ENCODE data around the gene SND1. TPM values are rescaled to one million over a fixed set of nuclear protein-coding genes. Genes with fewer than 3 reads are reported as not detected.

Gene SND1
- total RNA-seq, 1 donor from 2014 or later = 85.9 TPM

- intact Hi-C loops (cut with DNase I) = no loop called here
- no peaks in the 10 kb centered on the region for H3K27me3 ChIP-seq
Measured at GRCh38 chr7:127625331-127625730, 26.7 kb upstream of the SND1 start.

GRCh38 chr7:127628445-127628844 is 23.5 kb upstream of the SND1 start:
- intact Hi-C loops (cut with DNase I) = no loop called here
- DNase-seq (ENCODE audit: extremely low spot score in 2 of 2) = no peak
- no peaks in the 10 kb centered on the region for H3K9me3 ChIP-seq
- H3K4me3 ChIP-seq = no peak overlapping the region
- H3K36me3 ChIP-seq = no peaks in the 10 kb centered on the region
- no peak for TF ChIP-seq CTCF (IDR thresholded peaks at IDR 0.05)
- no peak for TF ChIP-seq POLR2A (IDR thresholded peaks at IDR 0.05)
- TF ChIP-seq POLR2AphosphoS5 (IDR thresholded peaks at IDR 0.05; ENCODE audit: insufficient read depth in 1 of 2, low read depth in 1 of 2) = no peak
- no peaks in the 10 kb centered on the region for H3K27me3 ChIP-seq
- no peaks in the 10 kb centered on the region for H3K4me1 ChIP-seq
- no peak overlapping the region for H3K27ac ChIP-seq

More at GRCh38 chr7:127625331-127625730, 26.7 kb upstream of the SND1 start:
- Histone ChIP-seq H3K4me1 (no peaks in the 10 kb centered on the region), H3K36me3 (no peaks in the 10 kb centered on the region), H3K9me3 (no peaks in the 10 kb centered on the region), H3K27ac (no peak overlapping the region), H3K4me3 (no peak overlapping the region)
- no peak for DNase-seq (ENCODE audit: extremely low spot score in 2 of 2)
- TF ChIP-seq POLR2AphosphoS5 (IDR thresholded peaks at IDR 0.05; ENCODE audit: insufficient read depth in 1 of 2, low read depth in 1 of 2) = no peak
- no peak for TF ChIP-seq POLR2A (IDR thresholded peaks at IDR 0.05)
- no peak for TF ChIP-seq CTCF (IDR thresholded peaks at IDR 0.05)

GRCh38 chr7:127629268-127629854 is 22.6 kb upstream of the SND1 start:
- H3K27me3 ChIP-seq = no peaks in the 10 kb centered on the region
- no peak overlapping the region for H3K4me3 ChIP-seq
- H3K4me1 ChIP-seq = no peaks in the 10 kb centered on the region
- no peak for TF ChIP-seq CTCF (IDR thresholded peaks at IDR 0.05)
- no peak for TF ChIP-seq POLR2A (IDR thresholded peaks at IDR 0.05)
- TF ChIP-seq POLR2AphosphoS5 (IDR thresholded peaks at IDR 0.05; ENCODE audit: insufficient read depth in 1 of 2, low read depth in 1 of 2) = no peak
- H3K27ac ChIP-seq = no peak overlapping the region
- intact Hi-C loops (cut with DNase I) = no loop called here
- DNase-seq (ENCODE audit: extremely low spot score in 2 of 2) = no peak
- H3K9me3 ChIP-seq = no peaks in the 10 kb centered on the region
- H3K36me3 ChIP-seq = no peaks in the 10 kb centered on the region

GRCh38 chr7:127632276-127632910 is 19.6 kb upstream of the SND1 start:
- Histone ChIP-seq H3K4me3 (no peak overlapping the region), H3K36me3 (no peaks in the 10 kb centered on the region), H3K27ac (no peak overlapping the region), H3K9me3 (no peaks in the 10 kb centered on the region), H3K4me1 (no peaks in the 10 kb centered on the region), H3K27me3 (no peaks in the 10 kb centered on the region)
- no peak for DNase-seq (ENCODE audit: extremely low spot score in 2 of 2)
- TF ChIP-seq POLR2AphosphoS5 (IDR thresholded peaks at IDR 0.05; ENCODE audit: insufficient read depth in 1 of 2, low read depth in 1 of 2) (no peak), CTCF (IDR thresholded peaks at IDR 0.05) (no peak), POLR2A (IDR thresholded peaks at IDR 0.05) (no peak)
- intact Hi-C loops (cut with DNase I) = no loop called here

- no peak for TF ChIP-seq POLR2AphosphoS5 (IDR thresholded peaks at IDR 0.05; ENCODE audit: insufficient read depth in 1 of 2, low read depth in 1 of 2)
- TF ChIP-seq CTCF (IDR thresholded peaks at IDR 0.05) = no peak
- no peak for TF ChIP-seq POLR2A (IDR thresholded peaks at IDR 0.05)
- no peaks in the 10 kb centered on the region for H3K36me3 ChIP-seq
- no peak overlapping the region for H3K27ac ChIP-seq
- H3K9me3 ChIP-seq = no peaks in the 10 kb centered on the region
- no peaks in the 10 kb centered on the region for H3K27me3 ChIP-seq
- DNase-seq (ENCODE audit: extremely low spot score in 2 of 2) = no peak
- intact Hi-C loops (cut with DNase I) = no loop called here
- no peak overlapping the region for H3K4me3 ChIP-seq
- no peaks in the 10 kb centered on the region for H3K4me1 ChIP-seq
Measured at GRCh38 chr7:127635659-127636285, 16.2 kb upstream of the SND1 start.

Measured in vagina (tissue), 2 donors.